WTC11 (cell line): Measurements from ENCODE around the gene GFOD1. TPM values are rescaled to one million over a fixed set of nuclear protein-coding genes. Genes with fewer than 3 reads are reported as not detected.

Source experiments
- ARID4B ChIP-seq: sonication (generic); formaldehyde crosslinking; IDR thresholded peaks from 2 replicates; pipeline ENCODE4 v1.8.0; 2023; ENCODE audit warnings: missing genetic modification reagents, mild to moderate bottlenecking, borderline replicate concordance
- E2F4 ChIP-seq: sonication (generic); formaldehyde crosslinking; IDR thresholded peaks from 2 replicates; pipeline ENCODE4 v1.8.1; 2022; ENCODE audit warnings: low read depth, mild to moderate bottlenecking, moderate library complexity, missing genetic modification reagents, borderline replicate concordance
- HMGA2 ChIP-seq: fragments of 250-450 bp; sonication (Bioruptor Pico); IDR thresholded peaks from 2 replicates; pipeline ENCODE4 v1.4.0; 2021; ENCODE audit warnings: mild to moderate bottlenecking, moderate library complexity
- JAZF1 ChIP-seq: fragments of 250-450 bp; sonication (Bioruptor Pico); IDR thresholded peaks from 2 replicates; pipeline ENCODE4 v1.9.0; 2021; ENCODE audit warnings: moderate library complexity, mild to moderate bottlenecking, inconsistent platforms
- NFATC4 ChIP-seq: fragments of 250-450 bp; sonication (Bioruptor Pico); IDR thresholded peaks from 2 replicates; pipeline ENCODE4 v1.9.0; 2021; ENCODE audit warnings: mild to moderate bottlenecking
- NR2C2 ChIP-seq: sonication (generic); formaldehyde crosslinking; IDR thresholded peaks from 2 replicates; pipeline ENCODE4 v1.8.0; 2022; ENCODE audit warnings: mild to moderate bottlenecking, missing genetic modification reagents
- PRDM15 ChIP-seq: sonication (generic); formaldehyde crosslinking; IDR thresholded peaks from 2 replicates; pipeline ENCODE4 v1.8.0; 2022; ENCODE audit warnings: missing genetic modification reagents
- RELA ChIP-seq: sonication (generic); formaldehyde crosslinking; IDR thresholded peaks from 2 replicates; pipeline ENCODE4 v1.8.1; 2022; ENCODE audit warnings: missing genetic modification reagents, mild to moderate bottlenecking, borderline replicate concordance
- ZNF219 ChIP-seq: sonication (generic); formaldehyde crosslinking; IDR thresholded peaks from 2 replicates; pipeline ENCODE4 v1.8.0; 2023; ENCODE audit warnings: missing genetic modification reagents, mild to moderate bottlenecking, borderline replicate concordance
- ZNF532 ChIP-seq: fragments of 250-450 bp; sonication (Bioruptor Pico); IDR thresholded peaks from 2 replicates; pipeline ENCODE4 v1.9.0; 2021; ENCODE audit warnings: mild to moderate bottlenecking, borderline replicate concordance
- ZSCAN18 ChIP-seq: fragments of 250-450 bp; sonication (Bioruptor Pico); IDR thresholded peaks from 2 replicates; pipeline ENCODE4 v2.1.2; 2022; ENCODE audit warnings: mild to moderate bottlenecking, moderate library complexity
- total RNA-seq: library from RNA; stranded (reverse); gene quantifications from 3 replicates; pipeline ENCODE4 v1.2.3, GENCODE V29; 2021

Gene GFOD1
- total RNA-seq, 1 experiment from 2014 or later = 8.5 TPM

GRCh38 chr6:13513626-13514502 is 26.5 kb upstream of the GFOD1 start (continued):
- TF ChIP-seq ZNF219 (CRISPR knock-in tag) = no peak
- no peak for TF ChIP-seq E2F4 (CRISPR knock-in tag)
- no peak for TF ChIP-seq NFATC4
- no peak for TF ChIP-seq ARID4B
- TF ChIP-seq NR2C2 (CRISPR knock-in tag) = no peak
- no peak for TF ChIP-seq HMGA2
- TF ChIP-seq JAZF1 = no peak
- no peak for TF ChIP-seq ZSCAN18 (CRISPR knock-in tag)
- TF ChIP-seq PRDM15 = no peak
- no peak for TF ChIP-seq RELA (CRISPR knock-in tag)
- no peak for TF ChIP-seq ZNF532 (CRISPR knock-in tag)
